Sigmoid colon (tissue), 7 donors: ENCODE results near the gene OR52J3. TPM values are rescaled to one million over a fixed set of nuclear protein-coding genes. Genes with fewer than 3 reads are reported as not detected.

Source experiments
- DNase-seq: peaks from one replicate; pipeline ENCODE4 v3.0.0-alpha.2; 2019
- H3K27ac ChIP-seq, 4 donors: fragments of 200-600 bp; sonication (generic); one replicate each; pipeline ENCODE4 v1.5.1; 2016 to 2019; ENCODE audit warnings: mild to moderate bottlenecking in 1 of 4
- H3K27me3 ChIP-seq, 3 donors: fragments of 200-600 bp; sonication (generic); one replicate each; pipeline ENCODE4 v1.5.1; 2019; ENCODE audit warnings: mild to moderate bottlenecking in 1 of 3
- H3K36me3 ChIP-seq, 4 donors: fragments of 200-600 bp; sonication (generic); one replicate each; pipeline ENCODE4 v1.5.1; 2016 to 2019
- H3K4me1 ChIP-seq, 4 donors: fragments of 200-600 bp; sonication (generic); one replicate each; pipeline ENCODE4 v1.5.1; 2017 to 2019
- H3K4me3 ChIP-seq, 4 donors: fragments of 200-600 bp; sonication (generic); one replicate each; pipeline ENCODE4 v1.5.1; 2017 to 2019; ENCODE audit warnings: mild to moderate bottlenecking in 2 of 4, moderate library complexity in 1 of 4
- H3K9me3 ChIP-seq, 4 donors: fragments of 200-600 bp in 3 of 4; sonication (generic) in 3 of 4; one replicate each; pipeline versions ENCODE4 v1.5.1 to v1.6.1; 2013 to 2019
- CTCF ChIP-seq, 4 experiments: fragments of 450-650 bp in 3 of 4; fragments of 200-600 bp in 1 of 4; IDR thresholded peaks; one replicate each; pipeline ENCODE4 v1.5.1; 2016 to 2019; ENCODE audit warnings: antibody characterized with exemption in 4 of 4, mild to moderate bottlenecking in 3 of 4, moderate library complexity in 2 of 4
- EP300 ChIP-seq, 4 donors: sonication (generic); formaldehyde crosslinking; IDR thresholded peaks; one replicate each; pipeline ENCODE4 v1.6.1; 2017; ENCODE audit warnings: antibody characterized with exemption in 4 of 4
- POLR2A ChIP-seq, 2 donors: fragments of 450-650 bp; IDR thresholded peaks; one replicate each; pipeline ENCODE4 v1.6.1; 2016; ENCODE audit warnings: antibody characterized with exemption in 2 of 2, mild to moderate bottlenecking in 2 of 2, moderate library complexity in 2 of 2
- POLR2AphosphoS5 ChIP-seq, 4 donors: sonication (generic); formaldehyde crosslinking; IDR thresholded peaks; one replicate each; pipeline ENCODE4 v1.6.1; 2017; ENCODE audit warnings: antibody characterized with exemption in 4 of 4
- WGBS, 2 donors: extraction: QIAGEN DNeasy Blood & Tissue Kit; methylation state at CpG; one replicate each; pipeline ENCODE4 v1.1.7; 2013; 5-methylcytosine and 5-hydroxymethylcytosine counted together
- intact Hi-C: fragments of 100-400 bp; cut with DNase I; formaldehyde crosslinking; loops from one replicate; pipeline ENCODE4 v1.15.1; 2023
- polyA plus RNA-seq, 3 donors: library from polyadenylated mRNA; stranded (reverse); fragments of 200-250 nt; gene quantifications; one replicate each; pipeline ENCODE4 v1.2.3, GENCODE V29; 2013
- total RNA-seq, 4 donors: library from RNA; depleted of rRNA; stranded (reverse); fragments of >200 nt; gene quantifications; one replicate each; pipeline ENCODE4 v1.1.0, GENCODE V29; 2016
- donor health status: healthy with polysubstance abuse.
- donor health status: Bipolar disorder and iron deficiency.
- donor health status: healthy.

The OR52J3 gene
- total and polyA plus RNA-seq, 7 donors = not detected

GRCh38 chr11:5083602-5084001 lies 37.3 kb downstream of the OR52J3 start:
- no peak overlapping the region for H3K27ac ChIP-seq
- intact Hi-C loops = no loop called here

GRCh38 chr11:5088556-5088955 lies 42.2 kb downstream of the OR52J3 start:
- Histone ChIP-seq H3K27ac (no peak overlapping the region), H3K36me3 (no peaks in the 10 kb centered on the region), H3K4me3 (no peak overlapping the region), H3K27me3 (no peaks in the 10 kb centered on the region), H3K9me3 (no peaks in the 10 kb centered on the region), H3K4me1 (no peaks in the 10 kb centered on the region)
- no peak for DNase-seq
- intact Hi-C loops = no loop called here
- TF ChIP-seq POLR2AphosphoS5 (IDR thresholded peaks at IDR 0.05) (no peak), CTCF (IDR thresholded peaks at IDR 0.05) (no peak), POLR2A (IDR thresholded peaks at IDR 0.05) (no peak), EP300 (IDR thresholded peaks at IDR 0.05) (no peak)

More at GRCh38 chr11:5083602-5084001, 37.3 kb downstream of the OR52J3 start:
- no peaks in the 10 kb centered on the region for H3K27me3 ChIP-seq
- H3K4me1 ChIP-seq = no peaks in the 10 kb centered on the region
- no peak for DNase-seq
- H3K36me3 ChIP-seq = no peaks in the 10 kb centered on the region
- H3K4me3 ChIP-seq = no peak overlapping the region
- TF ChIP-seq EP300 (IDR thresholded peaks at IDR 0.05) = no peak
- TF ChIP-seq CTCF (IDR thresholded peaks at IDR 0.05) = no peak
- TF ChIP-seq POLR2A (IDR thresholded peaks at IDR 0.05) = no peak
- TF ChIP-seq POLR2AphosphoS5 (IDR thresholded peaks at IDR 0.05) = no peak
- no peaks in the 10 kb centered on the region for H3K9me3 ChIP-seq

DNA sequence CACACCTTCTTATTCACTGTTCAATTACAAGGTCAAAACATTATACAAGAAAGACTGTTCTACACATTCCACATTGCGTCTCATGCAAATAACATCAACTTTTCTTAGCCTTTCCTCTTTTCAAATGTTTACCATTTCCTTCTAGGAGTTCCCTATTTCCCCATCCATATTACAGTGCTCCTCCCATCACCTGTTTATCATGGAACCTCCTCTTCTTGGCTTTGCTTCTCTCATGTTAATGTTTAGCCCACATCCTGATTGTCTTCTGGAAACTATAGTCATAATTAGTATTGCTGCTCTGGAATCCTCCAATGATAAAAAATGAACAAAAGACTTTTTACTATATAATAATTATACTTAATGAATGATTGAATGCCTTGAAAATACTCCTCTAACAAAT lies 44.3 kb downstream of the OR52J3 start:
- intact Hi-C loops = no loop called here
- WGBS, 2 donors = 27 to 72% methylated on average over 1 of the region's 1 CpG
- no peaks in the 10 kb centered on the region for H3K4me1 ChIP-seq
- H3K4me3 ChIP-seq = no peak overlapping the region
- no peak overlapping the region for H3K27ac ChIP-seq
- H3K27me3 ChIP-seq = no peaks in the 10 kb centered on the region
- DNase-seq = no peak
- no peaks in the 10 kb centered on the region for H3K36me3 ChIP-seq
- H3K9me3 ChIP-seq = no peaks in the 10 kb centered on the region
- TF ChIP-seq POLR2AphosphoS5 (IDR thresholded peaks at IDR 0.05) (no peak), EP300 (IDR thresholded peaks at IDR 0.05) (no peak), POLR2A (IDR thresholded peaks at IDR 0.05) (no peak), CTCF (IDR thresholded peaks at IDR 0.05) (no peak)

GRCh38 chr11:5092821-5093585 lies 46.7 kb downstream of the OR52J3 start:
- Histone ChIP-seq H3K27ac (no peak overlapping the region), H3K4me3 (no peak overlapping the region), H3K27me3 (no peaks in the 10 kb centered on the region), H3K9me3 (no peaks in the 10 kb centered on the region), H3K4me1 (no peaks in the 10 kb centered on the region), H3K36me3 (no peaks in the 10 kb centered on the region)
- no peak for DNase-seq
- WGBS, 2 donors = 84% methylated on average over 8 of the region's 8 CpGs
- TF ChIP-seq POLR2A (IDR thresholded peaks at IDR 0.05) (no peak), EP300 (IDR thresholded peaks at IDR 0.05) (no peak), CTCF (IDR thresholded peaks at IDR 0.05) (no peak), POLR2AphosphoS5 (IDR thresholded peaks at IDR 0.05) (no peak)
- intact Hi-C loops = no loop called here

DNA sequence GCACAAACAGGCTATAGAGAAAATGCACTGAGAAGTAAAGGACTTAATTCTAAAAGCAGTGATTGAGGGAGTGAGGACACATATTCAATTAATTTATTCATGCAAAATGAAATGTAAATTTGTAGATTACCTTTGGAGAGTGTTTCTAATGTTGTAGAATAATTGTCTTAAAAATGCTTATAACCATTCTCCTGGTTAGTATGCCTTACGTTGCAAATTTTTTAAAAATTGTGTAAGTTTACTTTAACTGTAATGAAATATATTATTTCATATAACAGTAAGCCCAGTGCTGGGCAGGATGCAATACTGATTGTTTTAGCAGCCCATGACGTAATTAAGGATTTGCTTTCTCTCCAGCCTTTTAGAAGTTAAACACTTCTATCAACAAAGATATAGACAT lies 49.7 kb downstream of the OR52J3 start:
- no peaks in the 10 kb centered on the region for H3K4me1 ChIP-seq
- DNase-seq = no peak
- no peaks in the 10 kb centered on the region for H3K27me3 ChIP-seq
- intact Hi-C loops = no loop called here
- WGBS, 2 donors = 82 to 85% methylated on average over 2 of the region's 2 CpGs
- no peak overlapping the region for H3K4me3 ChIP-seq
- TF ChIP-seq EP300 (IDR thresholded peaks at IDR 0.05) (no peak), POLR2A (IDR thresholded peaks at IDR 0.05) (no peak), CTCF (IDR thresholded peaks at IDR 0.05) (no peak), POLR2AphosphoS5 (IDR thresholded peaks at IDR 0.05) (no peak)
- no peaks in the 10 kb centered on the region for H3K36me3 ChIP-seq
- H3K27ac ChIP-seq = no peak overlapping the region
- H3K9me3 ChIP-seq = no peaks in the 10 kb centered on the region
